Esophagus muscularis mucosa (tissue), 4 donors: ENCODE results near the gene USP47. TPM values are rescaled to one million over a fixed set of nuclear protein-coding genes. Genes with fewer than 3 reads are reported as not detected.

Source experiments
- DNase-seq: peaks from one replicate; pipeline ENCODE4 v3.0.0-alpha.2; 2017; ENCODE audit errors: extremely low spot score
- H3K27ac ChIP-seq, 4 donors: fragments of 200-600 bp; sonication (generic); replicated peaks in 1 of 4; 1 replicate in 3 of 4; 2 replicates in 1 of 4; pipeline ENCODE4 v1.5.1; 2016 to 2019; ENCODE audit warnings: mild to moderate bottlenecking in 1 of 4
- H3K27me3 ChIP-seq, 4 donors: fragments of 200-600 bp; sonication (generic); one replicate each; pipeline versions ENCODE4 v1.5.1 to v1.6.0; 2016 to 2019
- H3K36me3 ChIP-seq, 4 donors: fragments of 200-600 bp; sonication (generic); one replicate each; pipeline ENCODE4 v1.5.1; 2016 to 2019
- H3K4me1 ChIP-seq, 4 donors: fragments of 200-600 bp; sonication (generic); one replicate each; pipeline ENCODE4 v1.5.1; 2016 to 2019
- H3K4me3 ChIP-seq, 4 donors: fragments of 200-600 bp; sonication (generic); 1 replicate in 2 of 4; 2 replicates in 2 of 4; pipeline ENCODE4 v1.5.1; 2016 to 2019; ENCODE audit warnings: mild to moderate bottlenecking in 4 of 4, moderate library complexity in 1 of 4
- H3K9me3 ChIP-seq, 4 donors: fragments of 200-600 bp; sonication (generic); 1 replicate in 3 of 4; 2 replicates in 1 of 4; pipeline ENCODE4 v1.5.1; 2016 to 2019
- EP300 ChIP-seq: sonication (generic); formaldehyde crosslinking; IDR thresholded peaks from one replicate; pipeline ENCODE4 v1.6.1; 2017; ENCODE audit warnings: antibody characterized with exemption
- POLR2A ChIP-seq: fragments of 450-650 bp; IDR thresholded peaks from one replicate; pipeline ENCODE4 v1.6.1; 2017; ENCODE audit warnings: antibody characterized with exemption, moderate library complexity, mild to moderate bottlenecking, low read depth
- POLR2AphosphoS5 ChIP-seq, 2 donors: sonication (generic); formaldehyde crosslinking; IDR thresholded peaks; one replicate each; pipeline ENCODE4 v1.6.1; 2017; ENCODE audit warnings: antibody characterized with exemption in 2 of 2
- WGBS: methylation state at CpG from one replicate; pipeline ENCODE4 v1.1.5; 2018; 5-methylcytosine and 5-hydroxymethylcytosine counted together
- intact Hi-C: fragments of 100-400 bp; cut with DNase I; formaldehyde crosslinking; loops from one replicate; pipeline ENCODE4 v1.15.1; 2023
- total RNA-seq, 4 donors: library from RNA; depleted of rRNA; stranded (reverse); fragments of >200 nt; gene quantifications; one replicate each; pipeline versions ENCODE4 v1.1.0 to v1.2.1, GENCODE V29; 2016
- TF ChIP-seq, protein P1 (sequence below), 3 experiments: fragments of 200-600 bp in 2 of 3; fragments of 450-650 bp in 1 of 3; sonication (generic) in 2 of 3; IDR thresholded peaks; one replicate each; pipeline ENCODE4 v1.5.1; 2017 to 2019; ENCODE audit warnings: antibody characterized with exemption in 3 of 3, mild to moderate bottlenecking in 2 of 3, moderate library complexity in 1 of 3

The USP47 gene
- total RNA-seq, 4 donors from 2014 or later = 86.2 to 112 (median 96.5) TPM

DNA sequence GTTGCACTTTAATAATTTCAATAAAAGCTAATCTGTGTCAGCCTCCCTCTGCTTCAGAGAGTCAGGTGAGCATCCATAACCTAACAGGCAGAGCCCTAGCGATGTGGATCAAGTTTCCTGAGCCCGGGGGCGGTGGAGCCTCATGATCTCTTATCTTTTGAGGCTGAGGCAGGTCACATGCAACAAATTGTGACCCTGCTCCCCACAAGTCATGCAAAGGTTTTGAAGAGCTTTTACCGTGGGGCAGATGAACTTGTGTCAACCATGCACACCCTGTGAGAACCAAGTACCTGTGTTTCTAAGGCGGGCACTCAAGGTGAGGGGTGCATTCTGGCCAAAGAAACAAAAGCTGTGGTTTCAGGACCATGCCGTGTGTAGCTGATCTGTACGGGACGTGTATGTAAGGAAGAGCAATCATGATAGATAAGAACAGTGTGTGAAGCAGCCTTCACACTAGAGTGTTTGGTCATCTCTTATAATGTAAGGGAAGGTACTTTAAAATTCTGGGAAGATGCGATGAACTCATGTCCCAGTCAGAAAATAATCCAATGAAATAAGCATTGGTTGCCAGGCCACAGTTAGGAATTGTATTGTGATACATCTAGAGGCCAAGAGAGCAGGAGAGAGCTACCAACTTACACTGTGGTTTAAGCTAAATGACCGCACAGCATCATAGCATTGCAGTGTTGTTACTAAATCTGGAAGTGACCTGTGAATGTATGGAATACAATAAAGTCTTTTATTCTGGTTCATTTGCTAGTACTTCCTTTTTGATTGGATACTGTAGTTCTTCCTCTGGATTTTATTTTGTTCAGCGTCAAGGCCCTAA lies 116.8 kb downstream of the USP47 start:
- WGBS = 88% methylated on average over 11 of the region's 11 CpGs
- intact Hi-C loops = no loop called here
- Histone ChIP-seq H3K27ac (no peak overlapping the region), H3K27me3 (no peaks in the 10 kb centered on the region), H3K4me1 (peaks cover 14 to 29% (median 23%) of the 10 kb centered on the region in 4 donors), H3K36me3 (peaks cover 23 to 48% (median 38%) of the 10 kb centered on the region in 4 donors), H3K4me3 (no peak overlapping the region), H3K9me3 (no peaks in the 10 kb centered on the region)
- no peak for DNase-seq
- TF ChIP-seq, protein P1, sequence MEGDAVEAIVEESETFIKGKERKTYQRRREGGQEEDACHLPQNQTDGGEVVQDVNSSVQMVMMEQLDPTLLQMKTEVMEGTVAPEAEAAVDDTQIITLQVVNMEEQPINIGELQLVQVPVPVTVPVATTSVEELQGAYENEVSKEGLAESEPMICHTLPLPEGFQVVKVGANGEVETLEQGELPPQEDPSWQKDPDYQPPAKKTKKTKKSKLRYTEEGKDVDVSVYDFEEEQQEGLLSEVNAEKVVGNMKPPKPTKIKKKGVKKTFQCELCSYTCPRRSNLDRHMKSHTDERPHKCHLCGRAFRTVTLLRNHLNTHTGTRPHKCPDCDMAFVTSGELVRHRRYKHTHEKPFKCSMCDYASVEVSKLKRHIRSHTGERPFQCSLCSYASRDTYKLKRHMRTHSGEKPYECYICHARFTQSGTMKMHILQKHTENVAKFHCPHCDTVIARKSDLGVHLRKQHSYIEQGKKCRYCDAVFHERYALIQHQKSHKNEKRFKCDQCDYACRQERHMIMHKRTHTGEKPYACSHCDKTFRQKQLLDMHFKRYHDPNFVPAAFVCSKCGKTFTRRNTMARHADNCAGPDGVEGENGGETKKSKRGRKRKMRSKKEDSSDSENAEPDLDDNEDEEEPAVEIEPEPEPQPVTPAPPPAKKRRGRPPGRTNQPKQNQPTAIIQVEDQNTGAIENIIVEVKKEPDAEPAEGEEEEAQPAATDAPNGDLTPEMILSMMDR (IDR thresholded peaks at IDR 0.05) = no peak
- TF ChIP-seq POLR2AphosphoS5 (IDR thresholded peaks at IDR 0.05) (no peak), POLR2A (no peak), EP300 (no peak)

DNA sequence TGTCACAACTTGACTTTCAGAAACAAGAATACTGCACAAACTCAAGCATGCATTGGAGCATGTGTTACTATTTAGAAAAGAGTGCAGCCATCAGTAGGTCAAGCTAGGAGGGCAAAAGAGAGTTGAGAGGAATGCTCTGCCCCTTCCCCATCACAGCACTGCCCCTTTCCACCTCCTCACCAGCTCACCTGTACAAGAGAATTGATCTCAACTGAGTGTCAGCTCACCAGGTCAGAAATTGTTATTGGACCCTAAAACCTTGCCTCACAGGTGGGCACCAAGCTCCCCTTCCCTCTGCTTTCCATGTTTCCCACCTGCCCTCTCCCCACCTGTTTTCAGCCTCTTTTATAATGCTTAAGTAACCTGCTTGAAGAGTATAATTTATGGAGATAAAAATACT lies 117.8 kb downstream of the USP47 start:
- Histone ChIP-seq H3K36me3 (peaks cover 23 to 43% (median 28%) of the 10 kb centered on the region in 4 donors), H3K27ac (no peak overlapping the region), H3K27me3 (no peaks in the 10 kb centered on the region), H3K4me1 (peaks cover 24 to 37% (median 32%) of the 10 kb centered on the region in 4 donors), H3K4me3 (no peak overlapping the region), H3K9me3 (no peaks in the 10 kb centered on the region)
- no peak for DNase-seq
- intact Hi-C loops = no loop called here
- TF ChIP-seq, protein P1 (IDR thresholded peaks at IDR 0.05) = no peak
- TF ChIP-seq POLR2A = no peak
- TF ChIP-seq POLR2AphosphoS5 (IDR thresholded peaks at IDR 0.05) = no peak
- TF ChIP-seq EP300 = no peak

DNA sequence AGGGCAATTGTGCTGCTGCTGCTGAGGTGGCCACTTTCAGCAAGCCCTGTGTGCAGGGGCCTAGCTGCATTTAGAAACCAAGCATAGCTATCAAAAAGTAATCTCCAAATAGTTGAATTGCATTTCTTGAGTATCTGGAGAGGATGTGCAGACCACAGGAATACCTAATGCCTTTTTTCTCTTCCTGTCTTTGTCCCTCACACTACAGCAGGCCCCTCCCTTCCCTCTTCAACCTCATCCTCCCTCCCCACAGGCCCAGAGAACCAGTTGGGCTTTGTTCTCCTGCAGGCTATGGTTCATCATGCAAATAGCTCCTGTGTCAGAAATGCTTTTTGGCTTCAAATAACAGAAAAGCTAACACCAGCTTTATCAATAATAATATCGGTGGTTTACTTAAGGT lies 118.9 kb downstream of the USP47 start:
- Histone ChIP-seq H3K27me3 (no peaks in the 10 kb centered on the region), H3K4me1 (peaks cover 27 to 48% (median 42%) of the 10 kb centered on the region in 4 donors), H3K27ac (no peak overlapping the region), H3K9me3 (no peaks in the 10 kb centered on the region), H3K4me3 (no peak overlapping the region), H3K36me3 (peaks cover 13 to 39% (median 23%) of the 10 kb centered on the region in 4 donors)
- DNase-seq = no peak
- intact Hi-C loops = no loop called here
- WGBS = 100% methylated on average over 1 of the region's 1 CpG
- no peak for TF ChIP-seq POLR2A
- TF ChIP-seq, protein P1 (IDR thresholded peaks at IDR 0.05) = no peak
- no peak for TF ChIP-seq POLR2AphosphoS5 (IDR thresholded peaks at IDR 0.05)
- TF ChIP-seq EP300 = no peak

DNA sequence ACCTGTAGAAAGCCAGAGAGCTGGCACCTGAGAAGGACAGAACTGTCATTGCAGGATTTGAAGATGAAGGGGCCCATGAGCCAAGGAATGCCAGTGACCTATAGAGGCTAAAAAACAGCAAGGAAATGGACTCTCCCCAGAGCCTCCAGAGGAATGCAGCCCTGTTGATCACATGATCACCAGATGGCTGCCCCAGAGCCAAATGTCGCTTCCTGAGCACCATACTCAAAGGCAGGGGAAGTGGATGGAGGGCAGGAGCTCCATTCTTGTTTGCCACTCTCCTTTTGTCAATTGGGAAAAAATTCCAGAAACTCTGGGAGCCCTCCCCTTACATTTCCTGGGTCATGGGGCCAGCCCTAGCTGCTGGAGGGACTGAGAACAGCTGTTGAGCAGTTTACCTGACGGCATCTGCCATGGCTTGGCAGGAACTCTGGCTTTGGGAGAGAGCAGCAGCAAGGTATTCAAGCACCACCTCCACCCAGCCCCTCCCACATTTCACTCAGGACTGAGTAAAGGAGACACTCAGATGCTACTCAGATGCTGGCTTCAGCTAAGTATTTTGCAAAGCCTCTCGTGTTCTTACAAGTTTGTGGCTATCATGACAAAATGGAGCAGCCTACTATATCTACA lies 119.7 kb downstream of the USP47 start:
- peaks cover 4 to 38% (median 21%) of the 10 kb centered on the region in 4 donors for H3K36me3 ChIP-seq
- peaks cover 28 to 49% (median 42%) of the 10 kb centered on the region in 4 donors for H3K4me1 ChIP-seq
- no peaks in the 10 kb centered on the region for H3K27me3 ChIP-seq
- TF ChIP-seq, protein P1 (IDR thresholded peaks at IDR 0.05) = no peak
- TF ChIP-seq POLR2A = no peak
- TF ChIP-seq POLR2AphosphoS5 (IDR thresholded peaks at IDR 0.05) = no peak
- no peak for TF ChIP-seq EP300
- no peaks in the 10 kb centered on the region for H3K9me3 ChIP-seq
- DNase-seq = no peak
- WGBS = 94% methylated on average over 3 of the region's 3 CpGs
- intact Hi-C loops = no loop called here
- H3K4me3 ChIP-seq = no peak overlapping the region
- no peak overlapping the region for H3K27ac ChIP-seq
